Bronchial epithelial cell (primary cell): ENCODE measurements around the gene RAB23. TPM values are rescaled to one million over a fixed set of nuclear protein-coding genes. Genes with fewer than 3 reads are reported as not detected.

ENCODE experiments used
- DNase-seq: peaks from one replicate; pipeline ENCODE4 v3.0.0-alpha.2; 2010; ENCODE audit warnings: low read depth
- FAIRE-seq: peaks from 2 replicates; lab custom pipeline; 2011; peaks lifted over from hg19 to GRCh38; lab: Jason Lieb, UNC
- H3K27me3 ChIP-seq: 2 replicates; pipeline ENCODE4 v1.5.1; 2011; ENCODE audit warnings: low read length; ENCODE audit not compliant: control insufficient read depth, insufficient read depth
- H3K36me3 ChIP-seq: 2 replicates; pipeline ENCODE4 v1.5.1; 2011; ENCODE audit warnings: low read length; ENCODE audit not compliant: control insufficient read depth, insufficient read depth
- H3K4me3 ChIP-seq: 2 replicates; pipeline ENCODE4 v1.5.1; 2011; ENCODE audit warnings: mild to moderate bottlenecking, low read depth, low read length, control low read depth
- CTCF ChIP-seq: IDR thresholded peaks from 2 replicates; pipeline ENCODE4 v1.5.1; 2011; ENCODE audit warnings: mild to moderate bottlenecking, moderate library complexity, low read length, control low read depth, inconsistent platforms; ENCODE audit not compliant: insufficient read depth, severe bottlenecking
- total RNA-seq: library from RNA; depleted of rRNA; stranded (reverse); fragments of >200 nt; gene quantifications from 2 replicates; pipeline ENCODE4 v1.2.1, GENCODE V29; 2014

Gene RAB23
- total RNA-seq, 1 donor from 2014 or later, result 26.1 TPM

- H3K4me3 ChIP-seq, result no peak overlapping the region
- DNase-seq, result peak; percentile 92
- no peaks in the 10 kb centered on the region for H3K36me3 ChIP-seq
- H3K27me3 ChIP-seq, result no peaks in the 10 kb centered on the region
- FAIRE-seq, result peak; percentile 13
- TF ChIP-seq CTCF, result no peak
These were observed 63.0 kb downstream of the RAB23 start for GRCh38 chr6:57159127-57159526.

DNA sequence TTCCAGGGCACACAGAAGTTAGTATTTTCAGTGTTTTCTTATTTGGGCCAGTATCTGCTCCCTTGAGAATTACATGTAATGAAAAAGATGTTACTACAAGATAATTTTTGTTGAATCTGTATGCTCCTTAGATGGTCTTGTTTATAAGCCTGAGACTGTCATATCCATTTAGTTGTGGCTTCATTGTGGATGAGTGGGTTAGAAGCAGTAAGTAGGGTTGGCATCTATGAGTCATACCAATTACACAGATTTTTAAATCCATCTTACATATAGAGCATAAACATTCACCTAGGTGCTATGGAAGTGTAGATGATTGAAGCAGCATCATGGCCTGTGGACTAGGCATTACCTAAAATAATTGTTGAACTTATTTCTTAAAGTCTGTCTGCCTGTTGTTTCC is 63.4 kb downstream of the RAB23 start:
- Histone ChIP-seq H3K36me3 (peaks cover 3% of the 10 kb centered on the region), H3K27me3 (no peaks in the 10 kb centered on the region), H3K4me3 (no peak overlapping the region)
- no peak for TF ChIP-seq CTCF
- DNase-seq (peak; percentile 87), FAIRE-seq (no peak)

GRCh38 chr6:57147955-57148858 is 73.9 kb downstream of the RAB23 start:
- no peak overlapping the region for H3K4me3 ChIP-seq
- H3K36me3 ChIP-seq, result peaks cover 3% of the 10 kb centered on the region
- H3K27me3 ChIP-seq, result no peaks in the 10 kb centered on the region
- DNase-seq (no peak), FAIRE-seq (no peak)
- TF ChIP-seq CTCF, result no peak

GRCh38 chr6:57147401-57147800 is 74.7 kb downstream of the RAB23 start:
- TF ChIP-seq CTCF, result no peak
- Histone ChIP-seq H3K36me3 (peaks cover 3% of the 10 kb centered on the region), H3K27me3 (no peaks in the 10 kb centered on the region), H3K4me3 (no peak overlapping the region)
- FAIRE-seq (no peak), DNase-seq (no peak)

- FAIRE-seq (no peak), DNase-seq (no peak)
- Histone ChIP-seq H3K27me3 (no peaks in the 10 kb centered on the region), H3K36me3 (peaks cover 5% of the 10 kb centered on the region), H3K4me3 (no peak overlapping the region)
- no peak for TF ChIP-seq CTCF
These were observed 78.4 kb downstream of the RAB23 start for GRCh38 chr6:57143690-57144089.
